HG03469 (cell line): ENCODE measurements around the gene RAP1GAP.
"Not testable (repeated sequence)": the region's sequence is repeated elsewhere in the genome, so short reads cannot be mapped to it uniquely, and the experiment has no call there.

Experiments used
- ATAC-seq: cut with Tn5 transposase; IDR thresholded peaks from one replicate; pipeline ENCODE4 v1.9.1; 2021; ENCODE audit warnings: mild to moderate bottlenecking, moderate library complexity, moderate number of reproducible peaks; ENCODE audit not compliant: unreplicated experiment

RAP1GAP gene

GRCh38 chr1:21574466-21575151 is 94.5 kb downstream of the RAP1GAP start:
- ATAC-seq, result no peak

DNA sequence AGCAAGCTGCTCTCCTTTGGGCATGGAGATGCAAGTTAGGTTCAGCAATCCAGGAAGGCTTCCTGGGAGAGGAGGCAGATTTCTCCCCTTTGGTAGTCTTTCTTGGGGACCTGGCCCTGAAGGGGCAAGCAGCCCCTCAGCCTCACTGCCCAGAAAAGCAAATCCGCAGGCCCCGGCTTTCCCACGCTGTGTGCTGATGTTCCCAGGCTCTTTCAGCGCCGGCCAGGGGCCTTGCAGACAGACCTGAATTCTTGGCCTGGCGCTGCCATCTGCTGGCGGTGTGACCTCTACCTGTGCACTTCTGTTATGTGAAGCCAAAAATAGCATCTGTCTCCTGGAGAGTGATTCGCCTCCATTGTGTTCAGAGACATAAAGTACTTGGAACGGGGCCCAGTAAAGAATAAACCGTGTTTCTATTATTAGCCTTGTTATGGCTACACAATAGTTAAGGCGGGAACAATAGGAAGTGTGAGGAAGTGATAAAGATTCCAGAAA is 95.1 kb downstream of the RAP1GAP start:
- ATAC-seq, result no peak

DNA sequence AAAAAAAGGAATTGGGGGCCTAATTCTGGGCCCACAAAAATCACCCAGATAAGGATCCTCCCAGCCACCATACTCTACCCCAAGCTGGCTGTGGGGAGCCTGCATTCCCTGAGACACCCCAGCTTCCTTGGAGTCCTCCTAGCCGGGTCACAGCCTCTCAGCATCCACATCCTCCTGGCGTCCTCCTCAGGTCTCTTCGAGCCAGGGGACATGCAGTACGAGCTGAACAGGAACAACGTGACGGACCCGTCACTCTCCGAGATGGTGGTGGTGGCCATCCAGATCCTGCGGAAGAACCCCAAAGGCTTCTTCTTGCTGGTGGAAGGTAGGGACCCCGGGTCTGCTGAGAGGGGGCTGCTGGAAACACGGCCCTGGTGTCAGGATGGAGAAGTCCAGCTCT is 95.7 kb downstream of the RAP1GAP start:
- ATAC-seq, result no peak

- no peak for ATAC-seq
Observed at GRCh38 chr1:21572735-21573277, 96.4 kb downstream of the RAP1GAP start.

GRCh38 chr1:21572221-21572620 is 96.9 kb downstream of the RAP1GAP start:
- no peak for ATAC-seq

GRCh38 chr1:21570885-21571284 is 98.3 kb downstream of the RAP1GAP start:
- no peak for ATAC-seq

DNA sequence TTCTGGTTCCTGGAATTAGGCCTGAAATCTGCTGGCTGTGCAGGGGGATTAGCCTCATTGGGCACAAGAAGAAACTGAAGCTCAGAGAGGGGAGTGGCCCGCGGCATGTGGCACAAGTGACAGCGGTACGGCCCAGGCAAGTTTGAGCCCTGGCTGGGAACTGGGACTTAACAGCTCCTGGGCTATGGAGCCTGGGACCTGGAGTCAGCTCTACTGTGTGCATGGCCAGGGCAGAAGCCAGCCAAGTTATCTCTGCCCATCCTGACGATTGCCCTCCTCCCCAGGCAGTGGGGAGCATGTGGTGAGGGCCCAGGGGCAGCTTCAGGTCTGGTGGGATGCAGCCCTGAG is 98.7 kb downstream of the RAP1GAP start:
- no peak for ATAC-seq

DNA sequence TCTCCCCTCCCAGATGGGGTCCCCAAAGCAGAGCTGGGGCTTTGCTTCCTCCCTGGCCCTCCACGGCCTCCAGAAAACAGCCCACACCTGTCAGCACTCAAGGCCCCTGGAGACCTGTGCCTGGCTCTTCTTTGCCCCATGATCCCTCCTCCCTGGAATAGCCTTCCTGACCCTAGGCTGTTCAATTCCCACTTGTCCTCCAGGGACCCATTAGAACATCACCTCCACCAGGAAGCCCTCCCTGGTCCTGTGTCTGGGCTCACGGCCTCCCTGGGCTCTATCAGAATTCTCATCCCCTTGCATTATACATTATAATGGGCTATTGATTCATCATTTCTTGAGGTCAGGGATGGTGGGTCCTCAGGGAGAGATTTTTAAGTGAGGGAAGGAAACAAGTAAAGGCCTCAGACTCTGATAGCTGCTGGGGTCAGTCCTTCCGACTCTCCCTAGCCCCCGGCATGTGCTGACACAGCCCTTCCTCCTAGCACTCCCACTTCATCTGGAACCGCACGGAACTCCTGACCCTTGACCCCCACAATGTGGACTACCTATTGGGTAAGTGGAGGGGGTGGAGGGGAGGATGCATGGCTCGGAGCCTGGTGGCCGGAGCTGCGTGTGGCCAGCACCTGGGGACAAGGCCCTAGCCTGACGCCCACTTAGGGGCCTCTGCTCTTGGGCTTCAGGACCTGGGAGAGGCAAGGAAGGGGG is 99.2 kb downstream of the RAP1GAP start:
- no peak for ATAC-seq

- no peak for ATAC-seq
Observed at GRCh38 chr1:21568809-21569385, 100.3 kb downstream of the RAP1GAP start.

GRCh38 chr1:21568006-21568746 is 101.0 kb downstream of the RAP1GAP start:
- no peak for ATAC-seq

DNA sequence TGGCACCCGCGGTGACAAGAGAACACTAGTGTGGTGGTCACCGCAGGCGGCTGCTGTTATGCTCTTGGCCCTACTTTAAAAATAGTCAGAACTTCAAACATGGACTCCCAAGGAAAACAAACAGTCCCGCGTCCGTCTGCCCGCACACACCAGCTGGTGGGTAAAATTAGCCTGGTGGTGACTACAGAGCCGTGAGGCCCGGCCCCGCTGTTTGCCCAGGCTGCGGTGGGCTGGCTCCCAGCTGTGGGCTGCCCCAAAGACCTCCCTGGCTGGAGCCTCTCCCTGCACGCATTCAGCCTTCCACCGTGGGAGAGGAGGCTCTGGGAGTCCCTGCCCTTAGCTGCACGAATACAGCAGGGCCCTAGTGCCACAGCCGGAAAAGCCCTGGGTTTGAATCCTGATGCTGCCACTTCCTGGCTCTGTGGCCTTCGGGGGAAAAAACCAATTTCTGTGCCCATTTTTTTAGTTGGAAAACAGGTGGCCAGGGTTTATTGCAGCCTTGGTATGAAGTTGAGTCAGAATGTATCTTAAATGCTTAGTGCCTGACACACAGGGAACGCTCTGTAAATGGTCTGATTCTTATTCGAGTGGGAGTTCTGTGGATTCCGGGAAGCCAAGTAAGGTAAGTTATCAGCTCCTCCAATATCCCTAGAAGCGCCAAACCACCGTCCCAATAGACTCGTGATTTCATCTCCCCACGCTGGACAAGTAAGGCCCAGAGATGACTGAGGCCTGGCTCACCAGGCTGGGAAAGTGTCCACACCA is 101.7 kb downstream of the RAP1GAP start:
- ATAC-seq, result no peak

GRCh38 chr1:21566361-21566760 is 102.8 kb downstream of the RAP1GAP start:
- not testable (repeated sequence) for ATAC-seq

- no peak for ATAC-seq
Observed at GRCh38 chr1:21565285-21565684, 103.9 kb downstream of the RAP1GAP start.

DNA sequence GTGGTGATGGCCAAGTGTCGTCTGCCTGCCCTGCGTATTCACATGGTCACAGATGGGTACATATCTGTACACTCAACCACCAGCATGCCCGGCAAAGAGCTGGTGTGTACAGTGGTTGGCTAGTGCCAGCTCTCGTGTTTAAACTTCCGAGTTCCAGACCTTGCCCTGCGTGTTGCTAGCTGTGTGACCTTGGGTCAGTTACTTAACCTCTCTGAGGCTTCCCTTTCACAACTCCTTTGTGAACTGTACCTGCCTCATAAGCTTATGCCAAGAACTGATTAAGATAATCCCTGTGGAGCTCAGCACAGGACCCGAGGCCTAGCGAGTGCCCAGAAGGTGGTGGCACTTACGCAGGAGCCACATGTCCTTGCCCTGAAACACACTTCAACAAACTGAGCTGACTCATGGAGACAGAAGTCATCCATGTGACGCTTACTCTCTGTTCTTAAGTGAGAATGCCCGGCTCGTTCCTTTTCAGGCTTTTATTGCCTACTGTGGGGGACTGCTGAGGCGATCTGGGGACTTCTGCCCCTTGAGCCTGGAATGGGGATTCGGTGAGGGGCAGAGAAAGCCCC is 104.5 kb downstream of the RAP1GAP start:
- no peak for ATAC-seq

DNA sequence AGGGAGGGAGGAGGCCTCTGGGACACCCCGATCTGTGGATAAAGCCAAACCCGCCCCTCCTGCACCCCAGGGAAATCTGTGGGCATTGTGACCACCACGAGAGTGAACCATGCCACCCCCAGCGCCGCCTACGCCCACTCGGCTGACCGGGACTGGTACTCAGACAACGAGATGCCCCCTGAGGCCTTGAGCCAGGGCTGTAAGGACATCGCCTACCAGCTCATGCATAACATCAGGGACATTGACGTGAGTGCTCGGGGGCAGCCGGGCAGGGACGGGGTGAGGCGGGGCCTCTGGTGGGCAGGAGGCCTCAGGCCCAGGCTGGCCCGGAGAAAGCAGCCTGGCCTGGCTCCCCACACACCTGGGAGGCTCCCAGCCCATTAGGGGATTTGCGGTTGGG is 105.2 kb downstream of the RAP1GAP start:
- ATAC-seq, result no peak

- no peak for ATAC-seq
Observed at GRCh38 chr1:21562896-21563295, 106.3 kb downstream of the RAP1GAP start.

DNA sequence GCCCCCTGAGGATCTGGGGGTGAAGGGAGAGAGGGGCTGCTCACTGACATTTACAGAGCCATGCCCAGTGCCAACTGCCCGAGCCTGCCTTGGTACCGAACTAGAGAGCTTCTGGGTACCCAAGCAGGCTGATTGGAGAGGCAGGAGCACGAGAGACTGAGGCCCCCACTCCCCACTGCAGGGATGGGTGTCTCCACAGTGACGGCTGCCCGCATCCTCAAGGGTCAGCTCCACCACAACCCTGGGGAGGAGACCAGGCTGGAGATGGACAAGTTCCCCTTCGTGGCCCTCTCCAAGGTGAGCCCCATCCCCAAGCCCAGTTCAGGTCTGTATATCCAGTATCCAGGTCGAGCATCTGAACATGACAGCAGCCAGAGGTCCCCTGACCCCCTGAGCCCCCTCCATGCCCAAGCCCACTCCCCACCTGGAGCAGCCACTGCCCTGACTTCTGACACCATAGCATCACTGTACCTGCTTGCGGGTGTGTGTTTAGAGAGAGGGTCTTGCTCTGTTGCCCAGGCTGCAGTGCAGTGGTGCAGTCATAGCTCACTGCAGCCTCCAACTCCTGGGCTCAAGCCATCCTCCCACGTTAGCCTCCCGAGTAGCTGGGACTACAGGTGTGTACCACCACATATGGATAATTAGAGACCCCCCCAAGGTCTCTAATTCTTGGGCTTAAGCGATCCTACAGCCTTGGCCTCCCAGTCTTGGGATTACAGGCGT is 108.1 kb downstream of the RAP1GAP start:
- ATAC-seq, result no peak

DNA sequence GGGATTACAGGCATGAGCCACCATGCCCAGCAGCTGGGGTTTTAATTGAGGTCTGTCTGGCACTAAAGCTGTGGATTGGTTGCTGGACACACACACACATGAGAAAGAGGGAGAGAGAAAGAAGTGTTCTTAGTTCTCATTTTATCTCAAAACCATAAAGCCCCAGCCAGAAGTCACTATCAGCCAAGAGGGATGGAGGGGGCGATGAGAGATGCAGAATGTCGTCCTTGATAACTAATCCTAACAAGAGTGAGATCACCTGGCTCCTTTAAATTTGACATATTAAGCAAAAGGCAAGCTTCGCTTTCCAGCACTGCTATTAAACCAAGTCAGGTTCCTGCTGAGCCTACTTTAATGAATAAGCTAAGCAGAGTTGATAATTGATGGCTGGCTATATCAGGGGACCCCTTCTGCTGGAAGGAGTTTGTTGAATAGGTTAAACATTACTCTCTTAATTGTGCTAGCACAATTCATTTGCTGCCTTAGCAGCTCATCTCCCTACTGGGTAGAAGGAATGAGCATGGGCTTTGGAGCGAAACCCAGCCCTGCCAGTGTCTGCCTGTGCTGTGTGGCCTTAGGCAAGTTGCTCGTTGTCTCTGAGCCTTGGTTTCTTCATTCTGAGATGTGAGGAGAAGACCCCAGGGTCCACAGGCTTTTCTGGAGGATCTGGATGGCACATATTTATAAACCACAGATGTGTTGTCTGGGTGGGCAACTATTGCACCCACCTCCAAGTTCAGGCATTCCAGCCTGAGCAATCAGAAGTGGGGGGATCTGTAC is 109.2 kb downstream of the RAP1GAP start:
- ATAC-seq, result no peak
